IMR-90 (cell line): ENCODE data around the gene KDM6A. TPM values are rescaled to one million over a fixed set of nuclear protein-coding genes. Genes with fewer than 3 reads are reported as not detected.

ENCODE experiments used
- ATAC-seq: fragments of 200-7000 bp; cut with Tn5 transposase; 2 replicates; pipeline ENCODE4 v1.9.1; 2020; ENCODE audit warnings: low read depth, mild to moderate bottlenecking, moderate library complexity
- BruUV-seq: library from RNA; stranded (reverse); fragments of 400-500 nt; replicated peaks from 2 replicates; lab custom pipeline; 2021; lab: Mats Ljungman, UMichigan
- CTCF ChIA-PET: fragments of 300-600 bp; formaldehyde crosslinking; extraction: SDS; loops from one replicate; lab custom pipeline; 2021; ENCODE audit warnings: antibody characterized with exemption; lab: Yijun Ruan, JAX
- POLR2A ChIA-PET: fragments of 300-600 bp; sonication (Branson Sonifier 250); formaldehyde crosslinking; loops from one replicate; lab custom pipeline; 2022; ENCODE audit warnings: antibody characterized with exemption; ENCODE audit not compliant: unreplicated experiment; lab: Charles Lee
- DNase-seq: peaks from one replicate; pipeline ENCODE4 v3.0.0; 2013
- H2AFZ ChIP-seq: replicated peaks from 2 replicates; pipeline ENCODE3; 2013; ENCODE audit warnings: low read length, mild to moderate bottlenecking; ENCODE audit not compliant: poor library complexity
- H2AK5ac ChIP-seq: 2 replicates; pipeline ENCODE4 v1.6.1; 2013; ENCODE audit warnings: low read depth, low read length, inconsistent platforms
- H2AK9ac ChIP-seq: replicated peaks from 2 replicates; pipeline ENCODE3; 2013; ENCODE audit warnings: mild to moderate bottlenecking, low read depth, low read length, moderate library complexity; ENCODE audit not compliant: poor library complexity
- H2BK120ac ChIP-seq: 2 replicates; pipeline ENCODE4 v1.6.1; 2013; ENCODE audit warnings: low read depth, low read length, inconsistent platforms
- H2BK15ac ChIP-seq: 3 replicates; pipeline ENCODE4 v1.6.1; 2013; ENCODE audit warnings: low read depth, low read length, inconsistent platforms
- H2BK20ac ChIP-seq: 2 replicates; pipeline ENCODE4 v1.6.1; 2013; ENCODE audit warnings: low read depth, mild to moderate bottlenecking, inconsistent platforms, low read length, moderate library complexity
- H2BK5ac ChIP-seq: 2 replicates; pipeline ENCODE4 v1.6.1; 2013; ENCODE audit warnings: mild to moderate bottlenecking, low read depth, low read length, inconsistent platforms; ENCODE audit not compliant: poor library complexity, severe bottlenecking
- H3K14ac ChIP-seq: replicated peaks from 2 replicates; pipeline ENCODE4 v1.6.1; 2013; ENCODE audit warnings: low read depth, low read length, inconsistent platforms
- H3K18ac ChIP-seq: 2 replicates; pipeline ENCODE4 v1.6.1; 2013; ENCODE audit warnings: low read depth, low read length, control low read depth
- H3K23ac ChIP-seq: 2 replicates; pipeline ENCODE4 v1.6.1; 2013; ENCODE audit warnings: low read depth, low read length, inconsistent platforms
- H3K27ac ChIP-seq: 2 replicates; pipeline ENCODE4 v1.5.1; 2013; ENCODE audit warnings: mild to moderate bottlenecking, control low read depth, low read length; ENCODE audit not compliant: insufficient read depth
- H3K27me3 ChIP-seq: 2 replicates; pipeline ENCODE4 v1.6.1; 2013; ENCODE audit warnings: low read length; ENCODE audit not compliant: control insufficient read depth, insufficient read depth
- H3K36me3 ChIP-seq: 2 replicates; pipeline ENCODE4 v1.6.1; 2013; ENCODE audit warnings: low read length, mixed read lengths; ENCODE audit not compliant: control insufficient read depth, insufficient read depth
- H3K4ac ChIP-seq: 2 replicates; pipeline ENCODE4 v1.6.1; 2013; ENCODE audit warnings: low read depth, low read length, inconsistent platforms
- H3K4me1 ChIP-seq: 2 replicates; pipeline ENCODE4 v1.6.1; 2013; ENCODE audit warnings: low read length, mixed read lengths; ENCODE audit not compliant: control insufficient read depth, insufficient read depth
- H3K4me2 ChIP-seq: 2 replicates; pipeline ENCODE4 v1.6.1; 2013; ENCODE audit warnings: low read depth, mild to moderate bottlenecking, control low read depth, low read length, moderate library complexity
- H3K4me3 ChIP-seq: 2 replicates; pipeline ENCODE4 v1.5.1; 2013; ENCODE audit warnings: low read depth, mild to moderate bottlenecking, control low read depth, low read length, moderate library complexity; ENCODE audit not compliant: insufficient read depth
- H3K56ac ChIP-seq: 2 replicates; pipeline ENCODE4 v1.6.1; 2013; ENCODE audit warnings: low read length, inconsistent platforms; ENCODE audit not compliant: insufficient read depth; ENCODE audit errors: extremely low read depth
- H3K79me1 ChIP-seq, 2 experiments: 2 replicates each; pipeline ENCODE4 v1.6.1; 2013; ENCODE audit warnings: low read length in 2 of 2, inconsistent platforms in 1 of 2, low read depth in 1 of 2
- H3K9ac ChIP-seq: 2 replicates; pipeline ENCODE4 v1.6.1; 2013; ENCODE audit warnings: low read depth, low read length, control low read depth
- H3K9me1 ChIP-seq: 2 replicates; pipeline ENCODE4 v1.6.1; 2013; ENCODE audit warnings: low read length, inconsistent platforms; ENCODE audit not compliant: insufficient read depth
- H3K9me3 ChIP-seq: 2 replicates; pipeline ENCODE4 v1.6.1; 2013; ENCODE audit warnings: low read length; ENCODE audit not compliant: control insufficient read depth, insufficient read depth
- H4K20me1 ChIP-seq: 2 replicates; pipeline ENCODE4 v1.6.1; 2013; ENCODE audit warnings: low read length, inconsistent platforms; ENCODE audit not compliant: insufficient read depth
- H4K5ac ChIP-seq: 2 replicates; pipeline ENCODE4 v1.6.1; 2013; ENCODE audit warnings: mild to moderate bottlenecking, low read depth, low read length, control low read depth
- H4K8ac ChIP-seq, 2 experiments: 2 replicates each; pipeline ENCODE4 v1.6.1; 2013; ENCODE audit warnings: low read depth in 2 of 2, low read length in 2 of 2, control low read depth in 1 of 2, inconsistent platforms in 1 of 2
- H4K91ac ChIP-seq: 2 replicates; pipeline ENCODE4 v1.6.1; 2013; ENCODE audit warnings: low read depth, low read length, inconsistent platforms; ENCODE audit not compliant: insufficient read depth
- CHD1 ChIP-seq: IDR thresholded peaks from 2 replicates; pipeline ENCODE4 v1.6.1; 2012; ENCODE audit warnings: low read depth, low read length, improper control_type of control experiment
- WGBS, 2 experiments: methylation state at CpG; one replicate each; pipeline versions ENCODE4 v1.1.5 to v1.1.7; 2013; ENCODE audit warnings: missing lambda C conversion rate in 2 of 2; ENCODE audit not compliant: insufficient read length in 1 of 2; ENCODE audit errors: extremely low coverage in 2 of 2; 5-methylcytosine and 5-hydroxymethylcytosine counted together
- dilution Hi-C: fragments of 300-500 bp; cut with HindIII; formaldehyde crosslinking; loops from one replicate; pipeline ENCODE4 v1.14.3; 2018; ENCODE audit warnings: low sequenced_read_pairs; ENCODE audit not compliant: unreplicated experiment
- in situ Hi-C: fragments of 300-500 bp; cut with MboI; formaldehyde crosslinking; loops from 3 replicates; pipeline ENCODE4 v1.14.3; 2019; ENCODE audit warnings: low sequenced_read_pairs, inconsistent platforms, mixed read lengths
- intact Hi-C: fragments of 100-400 bp; cut with micrococcal nuclease; formaldehyde crosslinking; loops from 2 replicates; pipeline ENCODE4 v1.10.0; 2022
- polyA plus RNA-seq, 3 experiments: library from polyadenylated mRNA; depleted of rRNA; stranded (reverse); fragments of >200 nt; gene quantifications; 2 replicates each; pipeline ENCODE4 v1.2.3, GENCODE V29; 2012; ENCODE audit warnings: low replicate concordance in 1 of 3
- total RNA-seq: library from RNA; depleted of rRNA; stranded (reverse); fragments of >200 nt; gene quantifications from 2 replicates; pipeline ENCODE4 v1.2.3, GENCODE V29; 2012
- TF ChIP-seq, protein P1 (sequence below): conservative IDR thresholded peaks from 2 replicates; pipeline ENCODE4 v1.5.1; 2012; ENCODE audit warnings: mild to moderate bottlenecking, low read depth, low read length, improper control_type of control experiment

The KDM6A gene
- total and polyA plus RNA-seq, 2 of the 4 experiments (the other 2 are of a cell fraction): 11.7 to 24.9 TPM

GRCh38 chrX:44961817-44962607 lies 89.0 kb downstream of the KDM6A start:
- no peak overlapping the region for H2BK20ac ChIP-seq
- H2AFZ ChIP-seq: no peak overlapping the region
- DNase-seq (no peak), ATAC-seq (no peak)
- no peak overlapping the region for H3K4ac ChIP-seq
- in situ Hi-C loops: no loop called here
- WGBS, 2 experiments: no CpG with 5 or more reads among the region's 6 CpGs
- H3K4me1 ChIP-seq: no peaks in the 10 kb centered on the region
- H2BK120ac ChIP-seq: no peak overlapping the region
- POLR2A ChIA-PET: no interaction called here
- no TSS peak for BruUV-seq
- TF ChIP-seq CHD1: no peak
- TF ChIP-seq, protein P1, sequence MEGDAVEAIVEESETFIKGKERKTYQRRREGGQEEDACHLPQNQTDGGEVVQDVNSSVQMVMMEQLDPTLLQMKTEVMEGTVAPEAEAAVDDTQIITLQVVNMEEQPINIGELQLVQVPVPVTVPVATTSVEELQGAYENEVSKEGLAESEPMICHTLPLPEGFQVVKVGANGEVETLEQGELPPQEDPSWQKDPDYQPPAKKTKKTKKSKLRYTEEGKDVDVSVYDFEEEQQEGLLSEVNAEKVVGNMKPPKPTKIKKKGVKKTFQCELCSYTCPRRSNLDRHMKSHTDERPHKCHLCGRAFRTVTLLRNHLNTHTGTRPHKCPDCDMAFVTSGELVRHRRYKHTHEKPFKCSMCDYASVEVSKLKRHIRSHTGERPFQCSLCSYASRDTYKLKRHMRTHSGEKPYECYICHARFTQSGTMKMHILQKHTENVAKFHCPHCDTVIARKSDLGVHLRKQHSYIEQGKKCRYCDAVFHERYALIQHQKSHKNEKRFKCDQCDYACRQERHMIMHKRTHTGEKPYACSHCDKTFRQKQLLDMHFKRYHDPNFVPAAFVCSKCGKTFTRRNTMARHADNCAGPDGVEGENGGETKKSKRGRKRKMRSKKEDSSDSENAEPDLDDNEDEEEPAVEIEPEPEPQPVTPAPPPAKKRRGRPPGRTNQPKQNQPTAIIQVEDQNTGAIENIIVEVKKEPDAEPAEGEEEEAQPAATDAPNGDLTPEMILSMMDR: no peak
- intact Hi-C loops: no loop called here
- dilution Hi-C loops: no loop called here
- no peak overlapping the region for H3K9ac ChIP-seq
- H2BK5ac ChIP-seq: no peak overlapping the region
- no peak overlapping the region for H3K4me3 ChIP-seq
- H3K4me2 ChIP-seq: no peak overlapping the region
- H3K9me1 ChIP-seq: no peaks in the 10 kb centered on the region
- no peak overlapping the region for H3K18ac ChIP-seq
- H3K14ac ChIP-seq: no peak overlapping the region
- H3K27me3 ChIP-seq: no peaks in the 10 kb centered on the region
- H3K56ac ChIP-seq: no peak overlapping the region
- no peak overlapping the region for H4K5ac ChIP-seq
- H3K36me3 ChIP-seq: peaks cover 3% of the 10 kb centered on the region
- H3K79me1 ChIP-seq: peaks cover 10 to 33% of the 10 kb centered on the region in 2 experiments; a peak in 3 of 4 replicates
- no peak overlapping the region for H3K23ac ChIP-seq
- CTCF ChIA-PET: no interaction called here
- no peak overlapping the region for H2BK15ac ChIP-seq
- no peak overlapping the region for H2AK5ac ChIP-seq
- no peak overlapping the region for H4K8ac ChIP-seq
- H3K27ac ChIP-seq: no peak overlapping the region
- no peak overlapping the region for H2AK9ac ChIP-seq
- peaks cover 11% of the 10 kb centered on the region for H4K20me1 ChIP-seq
- H4K91ac ChIP-seq: no peak overlapping the region
- no peaks in the 10 kb centered on the region for H3K9me3 ChIP-seq
